SK-N-MC (cell line): Measurements from ENCODE around the gene OR52E2.

ENCODE experiments used
- DNase-seq: peaks from one replicate; pipeline ENCODE4 v3.0.0-alpha.2; 2011; ENCODE audit warnings: low read depth, low spot score
- H3K27ac ChIP-seq: fragments of 200-600 bp; sonication (generic); 2 replicates; pipeline ENCODE4 v1.5.1; 2016; ENCODE audit warnings: mixed run types
- H3K36me3 ChIP-seq: fragments of 200-600 bp; sonication (generic); 2 replicates; pipeline ENCODE4 v1.6.1; 2017; ENCODE audit warnings: antibody characterized with exemption, low read length, mixed read lengths; ENCODE audit not compliant: insufficient read depth
- H3K4me3 ChIP-seq: fragments of 200-600 bp; sonication (generic); 2 replicates; pipeline ENCODE4 v1.5.1; 2016
- H3K9ac ChIP-seq: fragments of 200-600 bp; sonication (generic); 2 replicates; pipeline ENCODE4 v1.8.0; 2017; ENCODE audit warnings: mixed run types, mixed read lengths; ENCODE audit not compliant: insufficient read length
- H3K9me3 ChIP-seq: fragments of 200-600 bp; sonication (generic); 2 replicates; pipeline ENCODE4 v1.6.1; 2017; ENCODE audit warnings: low read depth, mild to moderate bottlenecking, antibody characterized with exemption, low read length, moderate library complexity, mixed read lengths
- EZH2 ChIP-seq: fragments of 200-600 bp; sonication (generic); IDR thresholded peaks from one replicate; pipeline ENCODE4 v1.6.1; 2017; ENCODE audit warnings: antibody characterized with exemption
- FOXP2 ChIP-seq: optimal IDR thresholded peaks from 2 replicates; pipeline ENCODE3; 2011; ENCODE audit warnings: mild to moderate bottlenecking, moderate library complexity; ENCODE audit not compliant: insufficient read depth; ENCODE audit errors: extremely low read length, control extremely low read depth
- POLR2AphosphoS5 ChIP-seq: IDR thresholded peaks from 2 replicates; pipeline ENCODE4 v1.6.1; 2012; ENCODE audit warnings: mild to moderate bottlenecking, low read depth, low read length, borderline replicate concordance

The OR52E2 gene

DNA sequence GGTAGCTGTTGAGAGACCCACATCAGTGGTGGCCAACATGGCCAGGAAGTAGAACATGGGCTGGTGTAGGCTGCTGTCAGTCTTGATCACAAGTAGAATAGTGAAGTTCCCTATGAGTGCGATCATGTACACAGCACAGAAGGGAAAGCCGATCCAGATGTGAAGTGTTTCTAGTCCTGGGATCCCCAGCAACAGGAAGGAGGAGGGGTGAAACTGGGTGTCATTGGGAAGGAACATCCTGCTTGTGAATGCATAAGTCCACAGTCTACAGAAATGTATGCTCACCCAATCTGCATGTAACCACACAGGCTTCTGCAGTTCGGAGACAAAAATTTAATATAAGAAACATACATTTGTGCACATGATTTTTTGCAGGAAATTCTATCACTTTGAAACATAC lies at the start of gene OR52E2:
Gene OR52E2 (minus strand): TSS at position 237 of the 400 bp plus-strand sequence. CDS start 0 bp downstream, at position 237.
- no peak for DNase-seq
- Histone ChIP-seq H3K36me3 (no peaks in the 10 kb centered on the region), H3K4me3 (no peak within 1 kb of the TSS), H3K9me3 (no peaks in the 10 kb centered on the region), H3K9ac (no peak within 1 kb of the TSS), H3K27ac (no peak within 1 kb of the TSS)
- TF ChIP-seq EZH2 (no peak), POLR2AphosphoS5 (no peak), FOXP2 (no peak)

DNA sequence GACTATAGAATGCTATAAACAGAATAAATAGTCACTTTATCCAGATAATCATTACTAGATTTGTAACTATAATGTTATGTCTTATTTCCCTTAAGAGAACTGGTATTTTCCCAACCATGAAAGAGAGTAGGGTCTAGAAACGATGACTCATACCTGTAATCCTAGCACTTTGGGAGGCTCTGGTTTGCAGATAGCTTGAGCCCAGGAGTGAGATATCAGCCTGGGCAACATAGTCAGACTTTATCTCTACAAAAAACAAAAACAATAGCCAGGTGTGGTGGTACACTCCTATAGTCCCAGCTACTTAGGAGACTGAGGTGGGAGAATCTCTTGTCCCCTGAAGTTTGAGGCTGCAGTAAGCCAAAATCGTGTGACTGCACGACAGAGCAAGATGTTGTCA lies 47.9 kb upstream of the OR52E2 start:
- no peak for DNase-seq
- H3K9me3 ChIP-seq: no peaks in the 10 kb centered on the region
- H3K36me3 ChIP-seq: no peaks in the 10 kb centered on the region
- no peak overlapping the region for H3K4me3 ChIP-seq
- no peak overlapping the region for H3K27ac ChIP-seq
- TF ChIP-seq EZH2: no peak
- TF ChIP-seq POLR2AphosphoS5: no peak
- TF ChIP-seq FOXP2: no peak
- no peak overlapping the region for H3K9ac ChIP-seq

GRCh38 chr11:5103066-5103465 lies 43.6 kb upstream of the OR52E2 start:
- no peaks in the 10 kb centered on the region for H3K9me3 ChIP-seq
- H3K9ac ChIP-seq: no peak overlapping the region
- H3K27ac ChIP-seq: no peak overlapping the region
- H3K4me3 ChIP-seq: no peak overlapping the region
- DNase-seq: no peak
- no peaks in the 10 kb centered on the region for H3K36me3 ChIP-seq
- no peak for TF ChIP-seq FOXP2
- TF ChIP-seq POLR2AphosphoS5: no peak
- TF ChIP-seq EZH2: no peak

DNA sequence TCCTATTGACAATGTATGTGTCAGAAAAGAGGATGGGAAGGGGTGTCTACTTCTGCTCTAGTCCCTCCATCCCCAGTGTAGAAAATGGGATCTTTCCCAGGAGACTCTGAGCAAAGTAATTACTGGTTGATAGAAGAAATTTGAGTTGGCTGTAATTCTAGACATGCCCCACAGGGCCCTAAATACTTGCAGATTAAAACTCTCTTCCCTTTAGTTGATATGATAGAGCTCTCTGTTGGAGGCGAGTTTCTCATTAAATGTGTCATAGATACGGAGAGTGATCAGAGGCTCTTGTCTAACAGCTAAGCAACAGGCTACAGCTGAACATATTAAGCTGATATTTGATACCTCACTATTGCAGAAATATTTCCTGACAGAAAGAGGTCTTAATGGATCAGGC lies 42.8 kb upstream of the OR52E2 start:
- Histone ChIP-seq H3K9ac (no peak overlapping the region), H3K4me3 (no peak overlapping the region), H3K36me3 (no peaks in the 10 kb centered on the region), H3K9me3 (no peaks in the 10 kb centered on the region), H3K27ac (no peak overlapping the region)
- TF ChIP-seq POLR2AphosphoS5: no peak
- TF ChIP-seq FOXP2: no peak
- TF ChIP-seq EZH2: no peak
- DNase-seq: no peak

DNA sequence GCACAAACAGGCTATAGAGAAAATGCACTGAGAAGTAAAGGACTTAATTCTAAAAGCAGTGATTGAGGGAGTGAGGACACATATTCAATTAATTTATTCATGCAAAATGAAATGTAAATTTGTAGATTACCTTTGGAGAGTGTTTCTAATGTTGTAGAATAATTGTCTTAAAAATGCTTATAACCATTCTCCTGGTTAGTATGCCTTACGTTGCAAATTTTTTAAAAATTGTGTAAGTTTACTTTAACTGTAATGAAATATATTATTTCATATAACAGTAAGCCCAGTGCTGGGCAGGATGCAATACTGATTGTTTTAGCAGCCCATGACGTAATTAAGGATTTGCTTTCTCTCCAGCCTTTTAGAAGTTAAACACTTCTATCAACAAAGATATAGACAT lies 36.6 kb upstream of the OR52E2 start:
- no peak for DNase-seq
- no peak for TF ChIP-seq FOXP2
- no peak for TF ChIP-seq EZH2
- no peak for TF ChIP-seq POLR2AphosphoS5
- no peak overlapping the region for H3K4me3 ChIP-seq
- H3K36me3 ChIP-seq: no peaks in the 10 kb centered on the region
- no peak overlapping the region for H3K9ac ChIP-seq
- no peak overlapping the region for H3K27ac ChIP-seq
- H3K9me3 ChIP-seq: no peaks in the 10 kb centered on the region

GRCh38 chr11:5092821-5093585 lies 33.6 kb upstream of the OR52E2 start:
- Histone ChIP-seq H3K27ac (no peak overlapping the region), H3K36me3 (no peaks in the 10 kb centered on the region), H3K9ac (no peak overlapping the region), H3K9me3 (no peaks in the 10 kb centered on the region), H3K4me3 (no peak overlapping the region)
- no peak for DNase-seq
- TF ChIP-seq FOXP2 (no peak), POLR2AphosphoS5 (no peak), EZH2 (no peak)

- no peaks in the 10 kb centered on the region for H3K9me3 ChIP-seq
- no peak for TF ChIP-seq POLR2AphosphoS5
- no peak for TF ChIP-seq FOXP2
- no peak for TF ChIP-seq EZH2
- no peak overlapping the region for H3K27ac ChIP-seq
- H3K9ac ChIP-seq: no peak overlapping the region
- DNase-seq: no peak
- H3K36me3 ChIP-seq: no peaks in the 10 kb centered on the region
- no peak overlapping the region for H3K4me3 ChIP-seq
These were observed 31.2 kb upstream of the OR52E2 start for GRCh38 chr11:5090668-5091067.

GRCh38 chr11:5088556-5088955 lies 29.1 kb upstream of the OR52E2 start:
- H3K9me3 ChIP-seq: no peaks in the 10 kb centered on the region
- no peaks in the 10 kb centered on the region for H3K36me3 ChIP-seq
- no peak overlapping the region for H3K27ac ChIP-seq
- no peak overlapping the region for H3K4me3 ChIP-seq
- no peak for DNase-seq
- TF ChIP-seq EZH2 (no peak), POLR2AphosphoS5 (no peak), FOXP2 (no peak)
- H3K9ac ChIP-seq: no peak overlapping the region

DNA sequence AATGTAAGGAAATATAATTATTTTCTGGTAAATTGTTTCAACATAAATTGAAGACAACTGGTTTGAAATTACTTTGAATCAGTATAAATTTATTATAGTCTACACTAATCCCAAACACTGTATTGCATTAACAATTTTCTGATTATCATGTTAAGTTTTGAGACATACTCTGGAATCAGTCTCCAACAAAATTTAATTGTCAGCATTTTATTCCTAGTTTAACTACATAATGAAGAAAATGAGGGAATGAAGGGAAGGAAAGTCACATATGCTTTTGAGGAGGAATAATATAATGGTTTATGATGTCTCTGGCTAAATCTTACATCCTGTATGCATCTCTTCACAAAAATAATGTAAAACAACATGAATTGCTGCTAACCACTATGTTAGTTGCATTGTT lies 24.2 kb upstream of the OR52E2 start:
- Histone ChIP-seq H3K4me3 (no peak overlapping the region), H3K9ac (no peak overlapping the region)

More for the DNA sequence above, 24.2 kb upstream of the OR52E2 start:
- DNase-seq: no peak
- Histone ChIP-seq H3K27ac (no peak overlapping the region), H3K36me3 (no peaks in the 10 kb centered on the region), H3K9me3 (no peaks in the 10 kb centered on the region)
- no peak for TF ChIP-seq FOXP2
